ENCODE results near the gene PRKAR2B. TPM values are rescaled to one million over a fixed set of nuclear protein-coding genes. Genes with fewer than 3 reads are reported as not detected.

PRKAR2B gene
- total and polyA plus RNA-seq, 5 experiments from 2014 or later, result 0.62 to 0.75 (median 0.66) TPM

DNA sequence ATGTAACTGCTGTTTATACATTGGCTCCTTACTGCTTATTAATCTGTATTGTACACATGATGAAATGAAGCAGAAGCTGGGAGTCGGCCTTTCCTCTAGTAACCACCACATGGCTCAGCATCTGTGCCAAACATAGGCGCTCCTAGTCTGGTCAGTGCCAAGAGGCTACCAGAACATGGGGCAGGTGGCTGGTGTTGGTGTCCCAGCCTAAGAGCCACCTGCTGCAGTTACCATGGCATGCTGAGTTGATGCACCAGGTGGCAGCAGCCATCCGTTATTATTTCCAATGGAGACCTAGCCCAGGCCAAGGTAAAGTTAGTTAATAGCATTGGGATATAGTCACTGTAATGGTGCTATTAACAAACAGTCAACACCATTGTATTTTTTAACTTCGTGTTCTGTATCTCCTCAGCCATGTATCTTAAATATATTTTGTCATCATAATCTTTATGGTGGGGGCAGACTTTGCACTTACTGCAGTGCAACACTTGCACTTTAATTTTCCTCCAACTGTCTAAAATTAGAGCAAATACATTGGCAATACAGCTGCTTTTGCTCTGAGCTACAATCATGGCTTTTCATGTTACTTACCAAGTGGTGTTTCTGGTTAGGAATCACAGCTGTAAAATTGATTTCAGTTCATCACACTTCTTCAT is 157.4 kb downstream of the PRKAR2B start:
- peaks cover 0 to 4% (median 0%) of the 10 kb centered on the region in 4 donors for H3K4me1 Mint-ChIP-seq
- no peak overlapping the region for H3K4me3 Mint-ChIP-seq
- no peaks in the 10 kb centered on the region for H3K9me3 Mint-ChIP-seq
- H3K36me3 Mint-ChIP-seq, result peaks cover 3 to 95% (median 18%) of the 10 kb centered on the region in 3 donors
- peak in 2 of 10 donors; percentile 9 to 26 for DNase-seq
- POLR2A ChIA-PET, result interaction anchor here (2.9 kb wide), 1 partner anchor 33 kb away, joined by 14 read pairs; the partner anchor contains the start of gene HBP1
- peak; percentile 40 to 54 for ATAC-seq
- H3K27ac Mint-ChIP-seq, result peak overlapping the region in 3 of 10 donors; percentile 10 to 33 (median 23)
- no peaks in the 10 kb centered on the region for H3K27me3 Mint-ChIP-seq

DNA sequence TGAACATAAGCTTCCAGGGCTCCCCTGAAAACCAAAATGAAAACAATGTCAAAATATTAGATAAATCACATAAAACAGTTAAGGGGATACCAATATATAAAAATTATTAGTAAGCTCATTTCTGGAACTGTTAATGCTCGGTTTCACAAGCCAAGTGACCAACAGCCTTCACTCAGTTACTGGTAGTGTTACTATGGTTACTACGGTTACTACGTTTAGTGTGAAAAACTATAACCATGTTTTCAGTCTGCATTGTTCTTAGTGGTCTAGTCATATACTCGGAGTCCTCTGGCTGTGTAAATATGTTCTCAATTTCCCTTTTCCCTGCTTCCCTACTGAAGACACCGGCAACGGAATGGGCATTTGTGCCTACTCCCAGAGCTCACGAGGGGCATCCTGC is 159.1 kb downstream of the PRKAR2B start:
- ATAC-seq (no peak), DNase-seq (no peak)
- Mint-ChIP-seq H3K4me3 (no peak overlapping the region), H3K27me3 (no peaks in the 10 kb centered on the region), H3K27ac (peak overlapping the region in 2 of 10 donors; percentile 38 to 60), H3K4me1 (peaks cover 0 to 1% (median 0%) of the 10 kb centered on the region in 4 donors), H3K36me3 (peaks cover 0 to 93% (median 15%) of the 10 kb centered on the region in 3 donors), H3K9me3 (no peaks in the 10 kb centered on the region)
- POLR2A ChIA-PET, result interaction anchor here (2.9 kb wide), 1 partner anchor 35 kb away, joined by 14 read pairs; the partner anchor contains the start of gene HBP1

DNA sequence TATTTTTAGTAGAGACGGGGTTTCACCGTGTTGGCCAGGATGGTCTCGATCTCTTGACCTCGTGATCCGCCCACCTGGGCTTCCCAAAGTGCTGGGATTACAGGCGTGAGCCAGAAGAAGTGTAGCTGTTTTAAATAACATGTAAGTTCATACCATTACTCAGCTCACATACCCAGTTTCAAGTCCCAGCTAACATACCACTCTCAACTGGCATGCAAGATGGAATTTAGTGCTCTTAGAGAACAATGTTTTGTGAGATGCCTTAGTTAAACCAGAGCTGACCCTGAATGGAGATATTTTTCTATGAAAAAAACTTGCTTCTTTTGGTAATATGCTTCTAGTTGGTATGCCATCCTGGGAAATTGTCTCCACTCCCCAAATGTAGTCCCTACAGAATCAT is 161.6 kb downstream of the PRKAR2B start:
- peaks cover 0 to 6% (median 0%) of the 10 kb centered on the region in 4 donors for H3K4me1 Mint-ChIP-seq
- DNase-seq (no peak), ATAC-seq (no peak)
- H3K4me3 Mint-ChIP-seq, result no peak overlapping the region
- H3K27ac Mint-ChIP-seq, result peak overlapping the region in 4 of 10 donors; percentile 3 to 20 (median 8)
- H3K9me3 Mint-ChIP-seq, result no peaks in the 10 kb centered on the region
- no peaks in the 10 kb centered on the region for H3K27me3 Mint-ChIP-seq
- POLR2A ChIA-PET, result interaction anchor here (0.5 kb wide), 1 partner anchor 37 kb away, joined by 3 read pairs; the partner anchor contains the start of gene HBP1
- H3K36me3 Mint-ChIP-seq, result peaks cover 4 to 95% (median 18%) of the 10 kb centered on the region in 3 donors

DNA sequence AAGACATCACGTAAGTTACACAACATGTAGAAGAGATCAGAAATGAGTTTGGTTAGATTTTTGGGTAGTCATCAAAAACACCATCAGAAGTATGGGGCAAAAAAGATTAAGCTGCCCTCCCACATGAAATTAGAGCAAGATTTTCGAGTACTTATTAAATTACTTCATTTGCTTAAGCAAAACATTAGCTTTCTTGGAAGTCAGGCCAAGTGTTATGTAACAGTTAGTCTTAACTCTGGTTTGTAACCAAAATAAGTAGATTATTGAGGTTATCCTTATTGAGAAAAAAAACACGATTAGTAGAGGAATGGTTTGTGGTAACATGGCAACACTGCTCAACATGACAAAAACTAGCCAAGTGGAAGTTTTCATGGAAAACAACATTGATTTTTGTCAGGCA is 162.2 kb downstream of the PRKAR2B start:
- DNase-seq (no peak), ATAC-seq (no peak)
- no peaks in the 10 kb centered on the region for H3K9me3 Mint-ChIP-seq
- peaks cover 4 to 94% (median 18%) of the 10 kb centered on the region in 3 donors for H3K36me3 Mint-ChIP-seq
- no peaks in the 10 kb centered on the region for H3K27me3 Mint-ChIP-seq
- H3K4me1 Mint-ChIP-seq, result peaks cover 0 to 7% (median 0%) of the 10 kb centered on the region in 4 donors
- H3K27ac Mint-ChIP-seq, result peak overlapping the region in 6 of 10 donors; percentile 3 to 41 (median 16)
- POLR2A ChIA-PET, result no interaction called here
- H3K4me3 Mint-ChIP-seq, result no peak overlapping the region

DNA sequence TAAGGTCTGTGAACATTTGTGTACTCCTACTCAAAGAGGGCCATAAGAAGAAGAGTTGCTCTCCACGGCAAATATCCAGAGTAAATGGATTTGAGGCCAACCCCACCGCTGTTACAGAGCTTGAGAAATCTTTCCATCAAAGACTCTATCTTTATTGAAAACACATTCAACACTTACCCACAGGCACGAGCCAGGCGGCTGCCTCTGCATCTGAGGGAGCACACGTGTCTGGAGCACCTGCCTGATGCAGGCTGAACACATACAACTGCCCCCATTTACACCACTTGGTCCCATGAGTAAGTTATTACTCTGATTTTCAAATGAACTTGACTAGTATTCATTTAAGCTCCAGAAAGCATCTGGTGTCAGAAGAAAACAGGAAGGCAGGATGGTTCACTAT is 163.0 kb downstream of the PRKAR2B start:
- ATAC-seq (no peak), DNase-seq (no peak)
- H3K9me3 Mint-ChIP-seq, result no peaks in the 10 kb centered on the region
- H3K27ac Mint-ChIP-seq, result peak overlapping the region in 6 of 10 donors; percentile 3 to 77 (median 27)
- H3K27me3 Mint-ChIP-seq, result no peaks in the 10 kb centered on the region
- H3K36me3 Mint-ChIP-seq, result peaks cover 4 to 86% (median 19%) of the 10 kb centered on the region in 3 donors
- no peak overlapping the region for H3K4me3 Mint-ChIP-seq
- POLR2A ChIA-PET, result no interaction called here
- peaks cover 0 to 8% (median 0%) of the 10 kb centered on the region in 4 donors for H3K4me1 Mint-ChIP-seq

DNA sequence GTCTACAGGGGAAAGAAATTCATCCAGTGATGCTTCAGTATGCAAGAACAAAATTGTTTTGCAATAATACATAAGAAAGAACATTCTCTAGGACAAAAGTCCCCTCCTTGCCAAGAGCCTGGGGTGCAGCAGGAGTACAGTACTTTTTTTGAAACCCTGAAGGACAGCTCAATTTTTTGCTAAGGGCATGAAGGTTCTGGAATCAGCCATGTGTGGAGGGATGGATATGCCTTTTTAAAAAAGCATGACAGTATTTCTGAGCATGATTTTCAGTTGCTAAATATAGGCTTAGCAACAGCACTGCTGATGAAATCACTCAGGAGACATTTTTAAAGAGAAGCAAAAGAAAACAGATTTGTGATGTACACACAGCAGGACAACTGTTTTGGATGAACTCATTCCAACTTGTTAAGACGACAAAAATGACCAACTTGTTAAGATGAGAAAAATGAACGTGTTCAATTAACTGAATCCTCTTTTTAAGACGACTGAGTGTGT is 163.6 kb downstream of the PRKAR2B start:
- DNase-seq, result no peak
- POLR2A ChIA-PET, result no interaction called here
- H3K9me3 Mint-ChIP-seq, result peaks cover 0 to under 1% (median 0%) of the 10 kb centered on the region in 9 donors
- no peak overlapping the region for H3K4me3 Mint-ChIP-seq
- peaks cover 0 to 9% (median 0%) of the 10 kb centered on the region in 4 donors for H3K4me1 Mint-ChIP-seq
- peaks cover 4 to 81% (median 19%) of the 10 kb centered on the region in 3 donors for H3K36me3 Mint-ChIP-seq
- ATAC-seq, result no peak
- peak overlapping the region in 6 of 10 donors; percentile 22 to 77 (median 36) for H3K27ac Mint-ChIP-seq
- no peaks in the 10 kb centered on the region for H3K27me3 Mint-ChIP-seq

DNA sequence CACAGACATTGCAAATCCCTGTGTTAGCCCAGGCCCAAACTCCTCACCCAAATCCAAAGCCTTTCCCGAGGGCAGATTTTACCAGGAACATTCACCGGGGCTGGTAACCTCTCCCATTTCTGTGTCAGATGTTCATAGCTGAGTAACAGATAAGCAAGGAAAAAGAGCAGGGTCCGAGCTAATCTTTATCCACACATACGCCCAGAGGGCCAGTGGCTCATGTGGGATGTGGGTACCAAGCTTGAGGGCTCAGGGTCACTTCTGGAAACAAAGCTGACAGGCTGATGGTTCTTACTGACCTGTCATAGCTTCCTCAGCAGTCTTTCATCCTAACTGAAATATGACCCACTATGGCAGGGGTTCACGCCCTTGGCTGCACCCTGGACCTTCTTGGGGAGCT is 164.1 kb downstream of the PRKAR2B start:
- Mint-ChIP-seq H3K27me3 (no peaks in the 10 kb centered on the region), H3K4me1 (peaks cover 0 to 9% (median 0%) of the 10 kb centered on the region in 4 donors), H3K9me3 (peaks cover 0 to 6% (median 0%) of the 10 kb centered on the region in 9 donors), H3K4me3 (no peak overlapping the region), H3K36me3 (peaks cover 7 to 79% (median 20%) of the 10 kb centered on the region in 3 donors), H3K27ac (peak overlapping the region in 6 of 10 donors; percentile 22 to 82 (median 66))
- POLR2A ChIA-PET, result no interaction called here
- DNase-seq (no peak), ATAC-seq (no peak)

DNA sequence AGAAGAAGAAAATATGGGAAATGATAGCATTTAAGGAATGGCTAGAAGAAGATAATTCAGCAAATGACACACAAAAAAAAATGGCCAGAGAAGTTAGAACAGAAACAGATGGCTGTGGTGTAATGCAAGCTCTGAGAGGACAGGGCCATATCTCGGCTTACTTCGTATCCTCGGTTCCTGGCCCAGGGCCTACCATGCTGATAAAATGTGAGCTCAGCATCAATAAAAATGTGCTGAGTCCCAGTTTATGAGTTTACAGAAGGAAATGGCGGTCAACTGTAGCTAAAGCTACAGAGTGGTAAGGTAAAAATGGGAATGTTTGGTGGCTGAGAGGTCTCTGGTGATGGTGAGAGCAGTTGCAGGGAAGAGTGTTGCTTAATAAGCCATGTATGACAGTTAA is 165.1 kb downstream of the PRKAR2B start:
- Mint-ChIP-seq H3K4me1 (peaks cover 0 to 11% (median 0%) of the 10 kb centered on the region in 4 donors), H3K27me3 (no peaks in the 10 kb centered on the region), H3K27ac (peak overlapping the region in 7 of 10 donors; percentile 1 to 82 (median 59)), H3K9me3 (peaks cover 0 to 12% (median 3%) of the 10 kb centered on the region in 9 donors), H3K36me3 (peaks cover 12 to 74% (median 27%) of the 10 kb centered on the region in 3 donors), H3K4me3 (no peak overlapping the region)
- DNase-seq (no peak), ATAC-seq (no peak)
- POLR2A ChIA-PET, result interaction anchor here (0.6 to 0.8 kb wide), 2 partner anchors 9 to 369 kb away, joined by 3 read pairs; no protein-coding TSS in a partner anchor

DNA sequence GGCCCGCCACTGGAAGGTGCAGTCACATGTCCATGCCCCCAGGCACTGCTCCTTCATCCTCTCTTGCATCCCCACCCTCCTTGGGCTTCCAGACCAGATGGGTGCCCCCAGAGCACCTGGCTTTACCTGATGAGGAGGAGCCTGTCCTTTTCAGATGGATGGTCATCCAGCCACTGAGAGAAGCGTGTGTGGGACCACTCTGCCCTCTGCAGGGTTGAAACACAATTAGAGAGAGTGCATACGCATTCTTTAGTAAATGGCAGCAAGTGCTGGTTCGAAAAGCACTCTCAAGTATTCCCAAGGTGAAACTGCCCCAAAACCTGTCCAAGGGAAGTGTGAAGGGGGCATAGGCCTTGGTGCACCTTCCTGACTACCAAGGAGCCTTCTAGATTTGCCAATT is 165.9 kb downstream of the PRKAR2B start:
- DNase-seq (no peak), ATAC-seq (no peak)
- H3K36me3 Mint-ChIP-seq, result peaks cover 17 to 72% (median 33%) of the 10 kb centered on the region in 3 donors
- POLR2A ChIA-PET, result no interaction called here
- H3K9me3 Mint-ChIP-seq, result peaks cover 2 to 17% (median 9%) of the 10 kb centered on the region in 9 donors
- H3K27ac Mint-ChIP-seq, result peak overlapping the region in 1 of 10 donors; percentile 1
- no peaks in the 10 kb centered on the region for H3K27me3 Mint-ChIP-seq
- H3K4me3 Mint-ChIP-seq, result no peak overlapping the region
- peaks cover 0 to 14% (median 0%) of the 10 kb centered on the region in 4 donors for H3K4me1 Mint-ChIP-seq

Other genes with a start within 250 kb of the PRKAR2B start
- 10 to 100 TPM; 32.9 to 34.4 TPM for gene PIK3CG, start 179.4 kb upstream of the PRKAR2B start, total RNA-seq
- gene PIK3CG, start 179.4 kb upstream of the PRKAR2B start, polyA plus RNA-seq, result 10 to 100 TPM; 18.3 to 23.0 (median 19.5) TPM
- 100 to 1,000 TPM; 135 to 136 TPM for gene HBP1, start 124.3 kb downstream of the PRKAR2B start, total RNA-seq
- 10 to 100 TPM; 49.6 to 55.6 (median 50.3) TPM for gene HBP1, start 124.3 kb downstream of the PRKAR2B start, polyA plus RNA-seq